MM.1S (cell line): Measurements from ENCODE around the gene RNASE2.
"Not testable (repeated sequence)": the region's sequence is repeated elsewhere in the genome, so short reads cannot be mapped to it uniquely, and the experiment has no call there.

Experiments
- DNase-seq: peaks from one replicate; pipeline ENCODE4 v3.0.0-alpha.2; 2015
- H2AFZ ChIP-seq: fragments of 300-600 bp; sonication (generic); 2 replicates; pipeline ENCODE4 v1.6.0; 2016; ENCODE audit warnings: antibody characterized with exemption, low read length
- H3F3A ChIP-seq: fragments of 300-600 bp; sonication (generic); 2 replicates; pipeline ENCODE4 v1.6.1; 2016; ENCODE audit warnings: mild to moderate bottlenecking, antibody characterized with exemption, low read length, moderate library complexity, mixed read lengths; ENCODE audit not compliant: insufficient read depth
- H3K27ac ChIP-seq: fragments of 300-600 bp; sonication (generic); 2 replicates; pipeline ENCODE4 v1.5.1; 2016; ENCODE audit warnings: mild to moderate bottlenecking, low read length
- H3K27me3 ChIP-seq: fragments of 300-600 bp; sonication (generic); replicated peaks from 2 replicates; pipeline ENCODE4 v1.6.0; 2016; ENCODE audit warnings: low read length; ENCODE audit not compliant: insufficient read depth
- H3K36me3 ChIP-seq: fragments of 300-600 bp; sonication (generic); replicated peaks from 2 replicates; pipeline ENCODE4 v1.6.1; 2016; ENCODE audit warnings: mild to moderate bottlenecking, low read length, mixed read lengths; ENCODE audit not compliant: insufficient read depth
- H3K4me1 ChIP-seq: fragments of 300-600 bp; sonication (generic); 2 replicates; pipeline ENCODE4 v1.6.1; 2016; ENCODE audit warnings: low read length, mixed read lengths
- H3K4me2 ChIP-seq: fragments of 300-600 bp; sonication (generic); 2 replicates; pipeline ENCODE4 v1.6.0; 2016; ENCODE audit warnings: low read depth, low read length
- H3K4me3 ChIP-seq: fragments of 300-600 bp; sonication (generic); 2 replicates; pipeline ENCODE4 v1.5.1; 2016; ENCODE audit warnings: low read length, mixed read lengths
- H3K79me2 ChIP-seq: fragments of 300-600 bp; sonication (generic); 2 replicates; pipeline ENCODE4 v1.6.1; 2016; ENCODE audit warnings: mixed run types, low read length, mixed read lengths
- H3K9ac ChIP-seq: fragments of 300-600 bp; sonication (generic); 2 replicates; pipeline ENCODE4 v1.6.1; 2016; ENCODE audit warnings: low read length, mixed read lengths
- H3K9me2 ChIP-seq: fragments of 300-600 bp; sonication (generic); replicated peaks from 2 replicates; pipeline ENCODE4 v1.6.1; 2016; ENCODE audit warnings: mild to moderate bottlenecking, low read length, mixed read lengths; ENCODE audit not compliant: insufficient read depth
- H3K9me3 ChIP-seq: fragments of 300-600 bp; sonication (generic); replicated peaks from 2 replicates; pipeline ENCODE4 v1.6.1; 2016; ENCODE audit warnings: mild to moderate bottlenecking, low read length, mixed read lengths; ENCODE audit not compliant: insufficient read depth
- H4K20me1 ChIP-seq: fragments of 300-600 bp; sonication (generic); 2 replicates; pipeline ENCODE4 v1.6.1; 2016; ENCODE audit warnings: mild to moderate bottlenecking, low read length, moderate library complexity, mixed read lengths; ENCODE audit not compliant: insufficient read depth
- CTCF ChIP-seq: fragments of 300-600 bp; sonication (generic); IDR thresholded peaks from 2 replicates; pipeline ENCODE4 v1.5.1; 2016; ENCODE audit warnings: antibody characterized with exemption, low read length, mixed read lengths
- EZH2 ChIP-seq: fragments of 300-600 bp; sonication (generic); optimal IDR thresholded peaks from 2 replicates; pipeline ENCODE3; 2017; ENCODE audit warnings: low read depth, mild to moderate bottlenecking, antibody characterized with exemption, low read length, mixed read lengths
- EZH2phosphoT487 ChIP-seq: fragments of 300-600 bp; sonication (generic); IDR thresholded peaks from 2 replicates; pipeline ENCODE4 v1.6.1; 2018; ENCODE audit warnings: antibody characterized with exemption, low read length

Gene RNASE2

GRCh38 chr14:20982646-20983369, 27.5 kb downstream of the RNASE2 start:
- H3K4me3 ChIP-seq = no peak overlapping the region

DNA sequence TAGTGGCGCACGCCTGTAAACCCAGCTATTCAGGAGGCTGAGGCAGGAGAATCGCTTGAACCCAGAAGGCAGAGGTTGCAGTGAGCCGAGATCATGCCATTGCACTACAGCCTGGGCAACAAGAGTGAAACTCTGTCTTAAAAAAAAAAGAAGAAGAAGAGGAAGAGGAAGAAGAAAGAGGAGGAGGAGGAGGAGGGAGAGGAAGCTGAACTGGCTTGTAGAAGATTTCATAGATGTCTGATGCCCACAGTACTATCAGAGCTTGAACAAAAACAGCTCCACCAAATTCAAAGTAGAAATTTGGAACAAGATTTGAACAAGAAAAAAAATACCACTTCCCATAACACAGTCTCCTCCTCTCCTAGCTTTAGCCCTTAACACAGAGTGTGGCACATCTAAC, 30.4 kb downstream of the RNASE2 start:
- not testable (repeated sequence) for H3F3A ChIP-seq, DNase-seq, H4K20me1 ChIP-seq, H3K4me2 ChIP-seq, H2AFZ ChIP-seq, H3K4me3 ChIP-seq, H3K4me1 ChIP-seq, H3K9ac ChIP-seq, H3K36me3 ChIP-seq, H3K27me3 ChIP-seq, H3K27ac ChIP-seq, H3K9me3 ChIP-seq, H3K79me2 ChIP-seq, H3K9me2 ChIP-seq

More at GRCh38 chr14:20982646-20983369, 27.5 kb downstream of the RNASE2 start:
- H3K27me3 ChIP-seq = no peaks in the 10 kb centered on the region
- H3K4me2 ChIP-seq = no peak overlapping the region
- H3K9me3 ChIP-seq = no peaks in the 10 kb centered on the region
- H3K79me2 ChIP-seq = no peaks in the 10 kb centered on the region
- no peak overlapping the region for H2AFZ ChIP-seq
- DNase-seq = no peak
- no peaks in the 10 kb centered on the region for H4K20me1 ChIP-seq
- H3F3A ChIP-seq = no peaks in the 10 kb centered on the region
- no peak for TF ChIP-seq EZH2phosphoT487
- H3K4me1 ChIP-seq = no peaks in the 10 kb centered on the region
- H3K9me2 ChIP-seq = no peaks in the 10 kb centered on the region
- no peak overlapping the region for H3K27ac ChIP-seq
- no peaks in the 10 kb centered on the region for H3K36me3 ChIP-seq
- no peak overlapping the region for H3K9ac ChIP-seq

GRCh38 chr14:20986811-20987210, 31.5 kb downstream of the RNASE2 start:
- no peaks in the 10 kb centered on the region for H3K27me3 ChIP-seq
- H3K9me2 ChIP-seq = no peaks in the 10 kb centered on the region
- no peaks in the 10 kb centered on the region for H4K20me1 ChIP-seq
- no peaks in the 10 kb centered on the region for H3K36me3 ChIP-seq
- no peak overlapping the region for H3K27ac ChIP-seq
- no peak overlapping the region for H2AFZ ChIP-seq
- no peaks in the 10 kb centered on the region for H3F3A ChIP-seq
- no peak for DNase-seq
- no peak overlapping the region for H3K9ac ChIP-seq
- H3K4me3 ChIP-seq = no peak overlapping the region
- no peaks in the 10 kb centered on the region for H3K4me1 ChIP-seq
- no peak for TF ChIP-seq CTCF
- TF ChIP-seq EZH2 = no peak
- no peak for TF ChIP-seq EZH2phosphoT487
- no peaks in the 10 kb centered on the region for H3K9me3 ChIP-seq
- no peak overlapping the region for H3K4me2 ChIP-seq
- H3K79me2 ChIP-seq = peaks cover 15% of the 10 kb centered on the region

DNA sequence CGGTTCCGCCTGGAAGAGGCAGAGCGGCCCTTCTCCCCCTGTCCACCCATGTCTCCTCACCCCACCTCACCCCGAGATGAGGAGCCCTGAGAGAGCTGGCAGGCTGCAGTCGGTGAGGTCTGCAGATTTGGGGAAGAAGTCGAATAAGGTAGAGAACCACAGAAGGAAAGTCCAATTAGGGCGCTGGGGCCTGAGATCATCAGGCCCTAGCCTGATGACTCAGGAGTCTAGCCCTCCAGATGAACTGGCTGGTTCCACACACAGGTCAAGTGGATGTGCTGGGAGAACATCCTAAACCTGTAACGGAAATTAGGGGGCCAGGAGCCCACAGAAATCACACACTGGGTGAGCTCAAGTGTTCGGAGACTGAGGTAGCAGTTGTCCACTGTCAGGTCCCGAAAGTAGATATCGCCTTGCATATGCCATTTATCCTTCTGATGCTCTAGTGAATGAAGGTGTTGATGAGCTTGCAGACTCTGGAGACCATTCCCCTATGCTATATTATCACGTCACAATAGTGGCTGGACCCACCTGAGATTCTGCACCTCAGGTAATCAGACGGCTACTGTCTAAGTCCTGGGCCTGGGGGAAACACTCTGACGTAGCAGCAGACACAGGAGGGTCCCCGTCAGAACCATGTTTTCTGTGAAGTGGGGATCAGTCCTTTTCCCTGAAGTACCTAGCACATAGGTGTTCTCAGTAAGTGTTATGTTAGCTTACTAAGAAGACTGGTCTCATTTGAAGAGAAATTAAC, 33.6 kb downstream of the RNASE2 start:
- Histone ChIP-seq H3K9me3 (no peaks in the 10 kb centered on the region), H3K9ac (no peak overlapping the region), H3K79me2 (peaks cover 17% of the 10 kb centered on the region), H3F3A (no peaks in the 10 kb centered on the region), H3K27ac (no peak overlapping the region), H3K4me2 (peak overlapping the region; percentile 54), H3K36me3 (no peaks in the 10 kb centered on the region), H4K20me1 (no peaks in the 10 kb centered on the region), H3K4me1 (no peaks in the 10 kb centered on the region), H3K27me3 (no peaks in the 10 kb centered on the region), H3K4me3 (peak overlapping the region; percentile 17; the same call in 1 of the 2 replicates), H2AFZ (0 out of 2 replicates have a peak overlapping the region, but pooled peaks have one; percentile 45), H3K9me2 (no peaks in the 10 kb centered on the region)
- TF ChIP-seq EZH2phosphoT487 (no peak), EZH2 (no peak), CTCF (no peak)
- no peak for DNase-seq
